Stimulated activated CD4-positive, alpha-beta T cell treated with anti-CD3 and anti-CD28 coated beads, Interleukin-2, amount 100 ng/mL, for 4 hours (primary cell): ENCODE data around the gene LPO.

ENCODE experiments used
- DNase-seq: peaks from one replicate; pipeline ENCODE4 v3.0.0-alpha.2; 2020; ENCODE audit warnings: low read depth

Gene LPO

GRCh38 chr17:58317421-58318064 lies 79.2 kb downstream of the LPO start:
- DNase-seq, result peak; percentile 64

- no peak for DNase-seq
Measured at GRCh38 chr17:58318065-58318481, 79.7 kb downstream of the LPO start.
